ENCODE data around the gene PHF21A. TPM values are rescaled to one million over a fixed set of nuclear protein-coding genes. Genes with fewer than 3 reads are reported as not detected.
A peak's percentile ranks its signal among the peaks of the same experiment; 100 is the strongest.

The PHF21A gene
- total RNA-seq, 1 donor from 2014 or later, result 69.3 TPM

GRCh38 chr11:46034041-46034440 lies 87.2 kb downstream of the PHF21A start:
- Histone ChIP-seq H3K27ac (ENCODE audit: low read depth, low read length) (no peak overlapping the region), H3K4me2 (ENCODE audit: low read length) (no peak overlapping the region), H3K9ac (ENCODE audit: low read length) (no peak overlapping the region), H2AFZ (ENCODE audit: low read depth, low read length) (no peak overlapping the region), H3K4me1 (ENCODE audit: insufficient read depth, low read length) (no peaks in the 10 kb centered on the region), H3K4me3 (ENCODE audit: insufficient read depth, low read depth, low read length) (no peak overlapping the region), H3K27me3 (ENCODE audit: insufficient read depth, low read length) (no peaks in the 10 kb centered on the region), H4K20me1 (ENCODE audit: insufficient read depth, low read length) (peaks cover 18% of the 10 kb centered on the region), H3K36me3 (ENCODE audit: insufficient read depth, low read length) (no peaks in the 10 kb centered on the region), H3K9me3 (ENCODE audit: insufficient read depth, low read depth, low read length) (no peaks in the 10 kb centered on the region), H3K79me2 (ENCODE audit: insufficient read depth, low read length) (no peaks in the 10 kb centered on the region)
- no peaks in the 10 kb centered on the region for H3K27me3 Mint-ChIP-seq (ENCODE audit: low read depth, unreplicated experiment)
- no peaks in the 10 kb centered on the region for H3K36me3 Mint-ChIP-seq (ENCODE audit: low read depth, unreplicated experiment)
- H3K9me3 Mint-ChIP-seq (ENCODE audit: unreplicated experiment), result no peaks in the 10 kb centered on the region
- no peak overlapping the region for H3K27ac Mint-ChIP-seq (ENCODE audit: unreplicated experiment)
- no peak for DNase-seq (ENCODE audit: low read depth)
- FAIRE-seq, result no peak
- no peak for TF ChIP-seq EZH2 (IDR thresholded peaks at IDR 0.05; ENCODE audit: insufficient read depth, low read length)
- no peak for TF ChIP-seq CTCF (IDR thresholded peaks at IDR 0.05; ENCODE audit: insufficient read depth, low read depth, low read length)
- H3K4me3 Mint-ChIP-seq (ENCODE audit: unreplicated experiment), result no peak overlapping the region
- peaks cover 3% of the 10 kb centered on the region for H3K4me1 Mint-ChIP-seq (ENCODE audit: low read depth, unreplicated experiment)

GRCh38 chr11:46026606-46027293 lies 94.5 kb downstream of the PHF21A start:
- Histone ChIP-seq H3K79me2 (ENCODE audit: insufficient read depth, low read length) (no peaks in the 10 kb centered on the region), H2AFZ (ENCODE audit: low read depth, low read length) (no peak overlapping the region), H3K9me3 (ENCODE audit: insufficient read depth, low read depth, low read length) (no peaks in the 10 kb centered on the region), H3K36me3 (ENCODE audit: insufficient read depth, low read length) (no peaks in the 10 kb centered on the region), H3K9ac (ENCODE audit: low read length) (peak overlapping the region; percentile 58), H3K4me1 (ENCODE audit: insufficient read depth, low read length) (peaks cover 6% of the 10 kb centered on the region), H3K4me2 (ENCODE audit: low read length) (peak overlapping the region; percentile 62), H4K20me1 (ENCODE audit: insufficient read depth, low read length) (peaks cover 17% of the 10 kb centered on the region), H3K27ac (ENCODE audit: low read depth, low read length) (peak overlapping the region; percentile 76), H3K27me3 (ENCODE audit: insufficient read depth, low read length) (no peaks in the 10 kb centered on the region), H3K4me3 (ENCODE audit: insufficient read depth, low read depth, low read length) (no peak overlapping the region)
- Mint-ChIP-seq H3K4me3 (ENCODE audit: unreplicated experiment) (no peak overlapping the region), H3K4me1 (ENCODE audit: low read depth, unreplicated experiment) (peaks cover 12% of the 10 kb centered on the region), H3K9me3 (ENCODE audit: unreplicated experiment) (no peaks in the 10 kb centered on the region), H3K27me3 (ENCODE audit: low read depth, unreplicated experiment) (no peaks in the 10 kb centered on the region), H3K27ac (ENCODE audit: unreplicated experiment) (peak overlapping the region; percentile 83), H3K36me3 (ENCODE audit: low read depth, unreplicated experiment) (peaks cover 4% of the 10 kb centered on the region)
- DNase-seq (ENCODE audit: low read depth), result peak; percentile 70
- no peak for TF ChIP-seq EZH2 (IDR thresholded peaks at IDR 0.05; ENCODE audit: insufficient read depth, low read length)
- TF ChIP-seq CTCF (IDR thresholded peaks at IDR 0.05; ENCODE audit: insufficient read depth, low read depth, low read length), result no peak
- peak; percentile 9 for FAIRE-seq

- H3K4me2 ChIP-seq (ENCODE audit: low read length), result no peak overlapping the region
- H3K27me3 ChIP-seq (ENCODE audit: insufficient read depth, low read length), result no peaks in the 10 kb centered on the region
- no peaks in the 10 kb centered on the region for H3K4me1 ChIP-seq (ENCODE audit: insufficient read depth, low read length)
- H3K4me3 ChIP-seq (ENCODE audit: insufficient read depth, low read depth, low read length), result no peak overlapping the region
- no peak for TF ChIP-seq CTCF (IDR thresholded peaks at IDR 0.05; ENCODE audit: insufficient read depth, low read depth, low read length)
- no peak for TF ChIP-seq EZH2 (IDR thresholded peaks at IDR 0.05; ENCODE audit: insufficient read depth, low read length)
- FAIRE-seq (no peak), DNase-seq (ENCODE audit: low read depth) (no peak)
- H3K36me3 ChIP-seq (ENCODE audit: insufficient read depth, low read length), result no peaks in the 10 kb centered on the region
- H3K27me3 Mint-ChIP-seq (ENCODE audit: low read depth, unreplicated experiment), result no peaks in the 10 kb centered on the region
- no peak overlapping the region for H3K9ac ChIP-seq (ENCODE audit: low read length)
- H3K27ac ChIP-seq (ENCODE audit: low read depth, low read length), result no peak overlapping the region
- no peak overlapping the region for H2AFZ ChIP-seq (ENCODE audit: low read depth, low read length)
- H3K9me3 ChIP-seq (ENCODE audit: insufficient read depth, low read depth, low read length), result no peaks in the 10 kb centered on the region
- H3K4me1 Mint-ChIP-seq (ENCODE audit: low read depth, unreplicated experiment), result no peaks in the 10 kb centered on the region
- H3K27ac Mint-ChIP-seq (ENCODE audit: unreplicated experiment), result no peak overlapping the region
- H3K9me3 Mint-ChIP-seq (ENCODE audit: unreplicated experiment), result no peaks in the 10 kb centered on the region
- no peaks in the 10 kb centered on the region for H3K79me2 ChIP-seq (ENCODE audit: insufficient read depth, low read length)
- no peak overlapping the region for H3K4me3 Mint-ChIP-seq (ENCODE audit: unreplicated experiment)
- peaks cover 23% of the 10 kb centered on the region for H4K20me1 ChIP-seq (ENCODE audit: insufficient read depth, low read length)
- H3K36me3 Mint-ChIP-seq (ENCODE audit: low read depth, unreplicated experiment), result peaks cover 6% of the 10 kb centered on the region
Observed at GRCh38 chr11:46020084-46020599, 101.1 kb downstream of the PHF21A start.

Data from astrocyte (in vitro differentiated cells and primary cell).